ENCODE measurements around the gene RAB40C.

GRCh38 chr16:630249-630814 lies 40.5 kb downstream of the RAB40C start:
- TF ChIP-seq CTCF (IDR thresholded peaks at IDR 0.05) = no peak
- no peak for TF ChIP-seq POLR2A (IDR thresholded peaks at IDR 0.05)
